ENCODE measurements around the gene ZBTB16. TPM values are rescaled to one million over a fixed set of nuclear protein-coding genes. Genes with fewer than 3 reads are reported as not detected.
A peak's percentile ranks its signal among the peaks of the same experiment; 100 is the strongest.

Gene ZBTB16
- total RNA-seq, 4 donors from 2014 or later = 82.7 to 375 (median 189) TPM

DNA sequence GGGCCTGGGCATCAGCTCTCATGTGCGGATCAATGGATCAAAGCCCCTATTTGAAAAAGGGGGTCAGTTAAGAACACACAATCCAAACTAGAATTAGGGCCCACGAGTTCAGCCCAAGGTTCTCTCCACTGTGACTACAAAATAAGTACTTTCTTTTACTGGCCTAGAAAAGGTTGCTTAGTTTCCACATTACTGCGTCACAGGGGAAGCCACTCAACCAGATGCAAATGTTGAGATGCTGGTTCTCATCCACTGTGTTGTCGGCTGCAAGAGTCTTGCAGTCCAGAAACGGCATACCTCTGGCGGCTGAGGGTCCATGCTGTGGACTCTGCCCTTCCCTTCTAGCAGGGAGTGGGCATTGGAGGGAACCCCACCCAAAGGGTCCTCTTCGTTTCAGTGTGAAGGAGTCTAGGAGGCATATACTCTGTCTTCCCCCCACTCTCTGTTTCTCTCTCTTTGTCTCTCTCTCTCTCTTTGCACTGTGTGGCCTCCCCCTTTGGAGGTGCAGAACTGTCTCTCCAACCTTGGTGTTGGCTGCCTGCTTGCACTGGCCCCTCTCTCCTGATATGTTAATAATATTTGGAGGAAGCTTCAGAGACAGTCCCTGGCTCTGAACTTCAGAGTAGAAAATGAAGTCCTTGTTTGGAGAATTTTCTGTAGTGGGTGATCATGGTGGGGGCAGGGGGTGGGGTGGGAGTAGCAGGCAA is 137.6 kb downstream of the ZBTB16 start:
- no peak for TF ChIP-seq CTCF (IDR thresholded peaks at IDR 0.05)
- ATAC-seq (ENCODE audit: low FRiP score) = no peak
- no peak for DNase-seq (ENCODE audit: low spot score)

DNA sequence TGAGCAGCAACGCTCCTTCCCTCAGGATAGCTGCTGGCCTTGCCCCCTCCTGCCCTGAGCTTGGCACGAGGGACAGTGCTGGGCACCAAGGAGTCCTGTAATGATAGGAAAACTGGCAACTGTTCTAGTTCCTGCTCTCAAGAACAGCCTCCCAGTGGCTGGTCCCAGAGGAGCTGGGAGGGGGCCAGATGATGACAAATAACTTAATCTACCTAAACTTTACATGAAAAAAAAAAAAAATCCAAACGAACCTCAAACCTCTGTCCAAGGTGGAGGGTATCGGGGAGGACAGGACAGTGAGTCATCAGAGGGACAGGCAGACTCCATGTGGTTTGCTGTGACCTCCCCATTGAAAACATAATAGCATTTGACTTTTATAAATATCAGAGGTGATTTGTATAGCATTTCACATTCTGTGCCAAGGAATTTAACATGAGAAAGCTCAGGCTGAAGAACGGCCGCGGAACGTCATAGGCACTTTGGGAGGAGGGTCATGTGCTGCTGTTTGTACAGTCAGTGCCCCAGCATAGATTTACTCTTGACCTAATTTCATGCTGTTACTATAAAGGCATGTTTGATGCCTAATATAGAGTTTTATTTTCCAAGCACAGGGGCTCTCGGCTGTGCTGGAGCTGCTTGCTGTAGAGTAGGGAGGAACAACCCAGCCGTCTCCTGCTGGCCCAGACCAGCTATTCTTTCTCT is 138.4 kb downstream of the ZBTB16 start:
- ATAC-seq (ENCODE audit: low FRiP score) = peak; percentile 80
- TF ChIP-seq CTCF (IDR thresholded peaks at IDR 0.05) = no peak
- DNase-seq (ENCODE audit: low spot score) = no peak

GRCh38 chr11:114199051-114199450 is 139.5 kb downstream of the ZBTB16 start:
- no peak for TF ChIP-seq CTCF (IDR thresholded peaks at IDR 0.05)
- ATAC-seq (ENCODE audit: low FRiP score) (no peak), DNase-seq (ENCODE audit: low spot score) (no peak)

GRCh38 chr11:114200351-114201133 is 141.0 kb downstream of the ZBTB16 start:
- ATAC-seq (ENCODE audit: low FRiP score) (no peak), DNase-seq (ENCODE audit: low spot score) (no peak)
- no peak for TF ChIP-seq CTCF (IDR thresholded peaks at IDR 0.05)

- TF ChIP-seq CTCF (IDR thresholded peaks at IDR 0.05) = no peak
- no peak for ATAC-seq (ENCODE audit: low FRiP score)
Observed at GRCh38 chr11:114201219-114201618, 141.7 kb downstream of the ZBTB16 start.

DNA sequence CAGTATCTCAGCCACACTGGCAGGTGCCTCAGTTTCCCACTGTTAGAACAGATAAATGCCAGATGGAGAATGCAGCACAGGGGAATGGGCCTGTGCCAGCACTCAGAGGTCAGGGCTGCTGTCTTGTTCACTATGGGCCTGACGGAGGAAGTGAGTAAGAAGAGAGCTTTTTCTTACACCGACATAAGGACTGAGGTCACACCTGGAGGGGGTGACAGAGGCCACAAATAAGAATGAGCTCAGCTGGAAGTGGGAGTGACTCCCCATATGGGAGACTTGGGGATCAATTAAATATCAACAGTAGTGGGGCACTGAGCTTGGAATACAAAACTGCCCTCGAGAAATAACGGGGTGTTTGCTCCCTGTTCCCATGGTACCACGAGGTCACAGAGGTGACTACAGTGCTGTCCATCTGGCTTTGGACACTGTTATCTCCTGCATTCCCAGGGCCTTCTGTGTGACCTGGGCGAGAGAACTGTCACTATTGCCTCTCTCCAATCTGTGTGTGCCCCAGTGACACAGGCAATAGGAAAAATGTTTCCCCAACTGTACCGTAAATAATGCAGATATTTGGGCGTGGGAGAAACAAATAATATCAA is 142.6 kb downstream of the ZBTB16 start:
- DNase-seq (ENCODE audit: low spot score) (no peak), ATAC-seq (ENCODE audit: low FRiP score) (no peak)
- TF ChIP-seq CTCF (IDR thresholded peaks at IDR 0.05) = no peak

More at GRCh38 chr11:114201219-114201618, 141.7 kb downstream of the ZBTB16 start:
- no peak for DNase-seq (ENCODE audit: low spot score)

All from omental fat pad (tissue), 4 donors.